Activated T-cell treated with anti-CD3 and anti-CD28 coated beads, Interleukin-2, amount 50 U/mL, for 1 hour (primary cell): ENCODE measurements around the gene AWAT2.

Source experiments
- DNase-seq: peaks from one replicate; pipeline ENCODE4 v3.0.0-alpha.2; 2020

AWAT2 gene

DNA sequence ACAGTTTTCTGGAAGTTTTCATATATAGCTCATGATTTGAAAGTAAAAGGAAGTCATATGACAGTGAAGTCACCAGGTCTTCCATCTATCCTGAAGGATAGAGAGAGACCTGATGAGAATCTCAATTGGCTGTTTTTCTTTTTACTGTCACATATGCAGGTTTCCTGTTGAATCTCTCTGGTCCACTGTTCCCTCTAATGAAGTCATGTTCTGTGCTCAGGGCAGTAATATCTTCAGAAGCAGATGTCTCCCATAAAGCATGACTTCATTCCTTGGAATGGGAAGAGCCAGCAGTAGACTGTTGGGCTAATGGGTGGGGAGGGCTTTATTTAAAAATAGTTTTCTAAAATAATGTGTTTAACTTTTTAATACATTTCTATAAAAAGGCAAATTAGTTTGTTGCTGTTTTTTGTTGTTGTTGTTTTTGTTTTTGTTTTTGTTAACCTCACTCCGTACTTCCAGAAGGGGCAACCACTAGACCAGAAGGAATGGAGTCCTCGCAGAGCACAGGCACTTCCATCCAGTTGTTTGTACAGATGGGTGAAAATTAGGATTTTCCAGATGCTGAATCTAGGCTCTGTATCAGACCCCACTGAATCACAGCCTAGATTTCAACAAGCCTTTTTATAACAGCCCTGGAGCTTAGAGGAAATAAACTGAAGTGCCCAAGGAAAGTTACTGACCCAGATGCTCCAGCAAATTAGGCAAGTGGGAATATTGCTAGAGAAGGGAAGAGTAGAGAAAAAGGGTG, 54.2 kb downstream of the AWAT2 start:
- DNase-seq, result no peak

DNA sequence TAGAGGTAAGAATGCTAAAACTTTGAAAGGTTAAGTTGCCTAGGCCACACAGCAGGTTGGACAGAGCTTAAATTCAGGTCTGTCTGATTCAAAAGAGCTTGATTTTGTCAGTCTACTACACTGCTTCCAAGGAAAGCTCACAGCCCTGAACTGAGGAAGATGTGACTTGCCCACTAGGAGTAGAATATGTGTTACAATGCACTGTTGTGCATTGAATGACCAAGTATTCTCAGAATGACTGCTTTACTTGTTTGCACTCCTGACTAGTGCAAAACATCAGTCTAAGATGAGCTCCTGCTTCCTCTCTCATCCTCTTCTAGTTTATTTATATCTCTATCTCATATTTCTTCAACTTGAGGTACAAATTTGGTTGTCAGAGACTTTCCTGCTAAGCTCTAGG, 56.2 kb downstream of the AWAT2 start:
- no peak for DNase-seq

DNA sequence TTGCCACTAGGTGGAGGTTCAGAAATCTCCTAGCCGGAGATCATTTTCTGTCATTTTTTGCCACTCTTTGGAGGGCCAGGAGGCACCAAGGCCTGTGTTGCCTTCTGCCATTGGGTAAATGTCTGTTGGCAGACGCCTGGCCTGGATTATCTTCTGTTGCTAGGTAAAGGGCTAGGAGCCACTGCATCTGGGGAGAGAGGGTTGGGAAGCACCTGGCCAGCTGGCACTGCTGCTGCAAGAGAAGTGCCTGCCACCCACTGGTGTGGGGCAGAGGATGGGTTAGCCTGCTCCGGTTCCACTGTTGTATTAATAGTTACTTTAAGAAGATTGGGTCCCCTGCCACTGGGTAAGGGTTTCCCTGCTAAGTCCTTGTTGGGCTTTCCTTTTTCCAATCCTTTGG, 58.1 kb downstream of the AWAT2 start:
- DNase-seq, result no peak
